HG02763 (cell line): ENCODE results near the gene CDH23.

Experiments
- ATAC-seq: cut with Tn5 transposase; IDR thresholded peaks from one replicate; pipeline ENCODE4 v1.9.1; 2021; ENCODE audit warnings: mild to moderate bottlenecking, moderate library complexity; ENCODE audit not compliant: unreplicated experiment

CDH23 gene

DNA sequence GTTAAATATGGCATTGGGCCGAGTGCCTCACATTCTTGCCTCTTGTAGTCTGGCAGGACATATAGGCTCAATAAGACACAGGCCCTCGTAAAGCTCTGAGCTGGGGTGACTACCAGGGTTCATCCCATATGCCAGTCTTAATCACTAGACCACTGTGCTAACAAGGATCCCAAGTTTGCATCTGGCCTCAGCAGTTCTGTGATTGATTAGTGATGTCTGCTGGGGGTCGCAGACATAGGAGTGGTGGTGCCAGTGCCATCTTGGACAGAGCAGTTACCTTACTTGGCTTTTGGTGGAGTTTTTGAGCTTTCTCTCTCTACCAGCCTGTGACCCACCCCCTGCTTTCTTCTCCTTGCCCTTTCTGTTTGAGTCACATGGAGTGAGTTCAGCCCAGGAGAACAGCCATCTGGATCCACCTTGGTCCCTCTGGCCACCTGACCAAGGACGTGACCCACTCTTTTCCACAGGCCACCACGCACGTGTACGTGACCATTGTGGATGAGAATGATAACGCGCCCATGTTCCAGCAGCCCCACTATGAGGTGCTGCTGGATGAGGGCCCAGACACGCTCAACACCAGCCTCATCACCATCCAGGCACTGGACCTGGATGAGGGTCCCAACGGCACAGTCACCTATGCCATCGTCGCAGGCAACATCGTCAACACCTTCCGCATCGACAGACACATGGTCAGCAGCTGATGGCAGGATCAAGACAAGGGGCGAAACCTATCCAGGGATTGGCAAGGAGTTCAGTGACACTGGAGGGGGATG is 380.7 kb downstream of the CDH23 start:
- ATAC-seq = no peak

- ATAC-seq = no peak
These were observed 381.5 kb downstream of the CDH23 start for GRCh38 chr10:71778071-71778825.

GRCh38 chr10:71779641-71780040 is 382.9 kb downstream of the CDH23 start:
- ATAC-seq = no peak

DNA sequence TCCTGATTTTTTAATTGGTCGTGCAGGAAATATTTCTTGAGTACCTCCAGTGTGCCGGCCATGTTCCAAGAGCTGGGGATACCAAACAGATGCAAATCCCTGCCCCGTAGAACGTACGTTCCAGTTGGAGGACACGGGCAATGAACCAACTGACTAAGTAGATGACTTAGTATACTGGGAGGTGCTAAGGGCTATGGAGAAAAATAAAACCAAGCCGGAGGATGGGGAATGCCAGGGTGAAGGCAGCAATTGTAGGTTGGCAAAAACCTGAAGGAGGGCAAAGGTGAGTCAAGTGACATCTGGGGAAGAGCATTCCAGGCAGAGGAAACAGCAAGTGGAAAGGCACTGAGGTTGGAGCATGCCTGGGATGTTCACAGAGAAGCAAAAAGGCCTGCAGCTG is 383.4 kb downstream of the CDH23 start:
- no peak for ATAC-seq

DNA sequence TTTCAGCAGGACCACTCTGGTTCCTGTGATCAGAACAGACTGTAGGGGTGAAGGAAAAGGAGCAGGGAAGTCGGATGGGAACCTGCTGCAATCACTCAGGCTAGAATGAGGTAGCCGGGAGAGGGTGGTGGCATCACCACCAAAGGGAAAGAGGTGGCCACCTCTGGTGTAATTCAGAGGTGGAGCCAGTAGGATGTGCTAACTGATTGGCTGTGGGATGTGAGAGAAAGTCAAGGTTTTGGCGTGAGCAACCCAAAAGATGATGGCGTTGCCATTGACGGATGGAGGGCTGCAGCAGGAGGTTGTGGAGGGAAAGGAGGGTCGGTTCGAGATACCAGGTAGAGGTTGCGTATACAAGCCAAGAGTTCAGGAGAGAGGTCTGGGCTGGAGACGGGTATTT is 384.0 kb downstream of the CDH23 start:
- no peak for ATAC-seq

- no peak for ATAC-seq
These were observed 385.6 kb downstream of the CDH23 start for GRCh38 chr10:71782221-71782916.

GRCh38 chr10:71782917-71783490 is 386.3 kb downstream of the CDH23 start:
- ATAC-seq = no peak

GRCh38 chr10:71783917-71784678 is 387.4 kb downstream of the CDH23 start:
- no peak for ATAC-seq

DNA sequence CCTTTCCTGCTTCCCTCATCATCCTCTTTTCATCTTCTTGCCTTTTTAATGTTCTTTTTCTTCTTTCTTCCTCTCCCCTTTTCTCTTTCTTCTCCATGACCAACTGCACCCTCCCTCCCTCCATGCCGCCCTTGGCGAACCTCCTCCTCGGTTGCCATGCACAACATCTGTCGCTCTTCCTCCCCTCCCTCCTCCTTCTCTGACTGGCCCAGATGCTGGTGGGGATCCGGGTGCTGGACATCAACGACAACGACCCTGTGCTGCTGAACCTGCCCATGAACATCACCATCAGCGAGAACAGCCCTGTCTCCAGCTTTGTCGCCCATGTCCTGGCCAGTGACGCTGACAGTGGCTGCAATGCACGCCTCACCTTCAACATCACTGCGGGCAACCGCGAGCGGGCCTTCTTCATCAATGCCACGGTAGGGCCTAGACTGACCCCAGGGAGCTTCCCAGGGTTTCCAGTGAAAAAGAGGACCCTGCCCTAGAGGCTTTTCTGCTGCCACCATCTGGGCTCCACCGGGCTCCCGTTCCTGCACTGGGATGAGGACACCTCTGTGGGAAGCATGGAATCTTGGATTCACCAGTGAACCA is 388.1 kb downstream of the CDH23 start:
- no peak for ATAC-seq

DNA sequence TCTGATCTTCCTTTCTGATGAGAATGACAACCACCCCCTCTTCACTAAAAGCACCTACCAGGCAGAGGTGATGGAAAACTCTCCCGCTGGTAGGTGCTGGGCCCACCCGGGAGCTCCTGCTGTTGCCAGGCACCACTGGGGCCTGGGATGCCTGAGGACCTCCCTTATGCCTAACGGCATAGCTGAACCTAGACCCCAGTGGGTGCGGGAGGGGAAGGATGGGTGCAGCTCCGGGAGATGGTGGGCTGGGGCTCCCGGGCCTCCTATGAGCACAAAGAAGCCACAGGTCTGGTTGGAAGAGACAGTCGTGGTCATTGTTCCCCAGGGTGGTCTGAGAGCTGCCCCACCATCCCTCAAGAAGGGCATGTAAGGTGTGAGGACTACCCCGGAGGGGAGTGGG is 392.2 kb downstream of the CDH23 start:
- ATAC-seq = no peak

GRCh38 chr10:71789871-71790270 is 393.2 kb downstream of the CDH23 start:
- ATAC-seq = no peak

DNA sequence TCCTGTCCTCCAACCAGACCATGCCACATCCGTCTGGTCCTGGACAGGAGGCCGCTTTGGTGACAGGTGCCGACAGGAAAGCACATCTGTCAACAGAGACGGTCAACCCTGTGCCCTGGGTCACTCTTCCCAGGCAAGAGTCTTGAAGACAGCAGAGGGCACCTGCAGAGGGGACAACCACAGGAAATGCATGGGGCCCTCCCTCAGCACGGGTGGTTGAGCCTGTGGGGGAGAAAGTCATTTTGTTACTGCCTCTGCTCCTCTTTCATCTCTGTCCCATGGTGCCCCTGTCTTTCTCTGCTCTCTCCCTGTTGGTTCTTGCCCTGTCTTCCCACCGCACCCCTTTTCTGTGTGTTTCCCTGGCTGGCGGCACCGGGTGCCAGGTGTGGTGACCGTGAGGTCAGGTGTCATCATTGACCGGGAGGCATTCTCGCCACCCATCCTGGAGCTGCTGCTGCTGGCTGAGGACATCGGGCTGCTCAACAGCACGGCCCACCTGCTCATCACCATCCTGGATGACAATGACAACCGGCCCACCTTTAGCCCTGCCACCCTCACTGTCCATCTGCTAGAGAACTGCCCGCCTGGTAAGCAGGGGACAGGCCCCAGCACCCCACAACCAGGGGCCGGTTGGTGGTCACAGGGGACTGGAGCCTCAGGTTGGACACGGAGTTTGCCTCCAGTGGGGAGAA is 394.2 kb downstream of the CDH23 start:
- no peak for ATAC-seq

DNA sequence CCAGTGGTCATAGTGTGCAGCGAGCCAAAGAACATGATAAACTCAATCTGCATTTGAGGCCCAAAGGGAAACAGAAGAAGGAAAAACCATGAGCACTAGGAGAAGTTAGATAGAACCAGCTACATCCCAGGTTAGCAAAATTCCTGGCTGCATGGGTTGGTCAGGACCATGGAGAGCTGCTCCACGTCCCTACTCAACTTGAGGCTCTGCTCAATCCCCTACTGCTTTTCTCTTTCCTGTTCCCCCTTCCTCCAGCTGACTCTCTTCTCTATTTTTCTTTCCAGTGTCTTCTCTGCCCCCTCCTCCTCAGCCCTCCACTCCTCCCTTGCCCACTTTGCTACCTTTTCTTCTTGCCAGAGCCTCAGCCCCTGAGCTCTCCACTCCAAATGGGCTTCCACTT is 398.5 kb downstream of the CDH23 start:
- ATAC-seq = no peak

GRCh38 chr10:71796749-71797405 is 400.2 kb downstream of the CDH23 start:
- no peak for ATAC-seq

DNA sequence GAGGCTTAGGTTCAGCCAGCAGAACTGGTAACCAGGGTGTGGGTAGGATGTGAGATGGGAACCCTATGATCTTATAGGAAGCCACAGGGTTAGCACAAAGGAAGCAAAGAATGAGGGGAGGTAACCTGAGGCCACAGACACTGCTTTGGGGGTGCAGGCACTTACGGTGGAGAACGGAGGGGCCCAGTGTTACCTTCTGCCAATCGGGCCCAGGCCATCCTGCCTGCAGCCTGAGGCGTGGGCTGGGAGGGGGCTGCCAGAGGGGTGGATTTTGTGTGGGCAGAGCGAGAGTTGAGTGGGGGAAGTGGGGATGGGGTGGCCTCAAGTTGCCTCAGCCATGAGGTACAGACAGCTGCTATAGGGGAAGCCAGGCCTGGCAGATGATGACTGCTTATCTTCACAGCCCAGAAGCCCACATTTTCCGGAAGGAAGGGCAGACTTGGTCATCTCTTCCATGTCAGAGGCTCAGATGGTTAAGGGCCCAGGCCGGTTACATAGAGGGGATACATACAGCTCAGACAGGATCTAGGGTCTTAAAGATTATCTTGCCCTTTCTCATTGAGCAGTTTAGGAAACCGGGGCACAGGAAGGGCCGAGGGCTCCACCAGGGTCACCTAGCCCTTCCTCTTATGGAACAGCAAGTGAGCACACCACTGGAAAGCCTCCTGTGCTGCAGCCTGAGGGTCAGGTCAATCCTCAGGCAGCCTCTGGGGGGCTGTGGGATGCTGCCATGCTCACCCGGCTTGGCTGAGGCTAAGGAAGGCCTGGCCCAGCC is 401.0 kb downstream of the CDH23 start:
- no peak for ATAC-seq

DNA sequence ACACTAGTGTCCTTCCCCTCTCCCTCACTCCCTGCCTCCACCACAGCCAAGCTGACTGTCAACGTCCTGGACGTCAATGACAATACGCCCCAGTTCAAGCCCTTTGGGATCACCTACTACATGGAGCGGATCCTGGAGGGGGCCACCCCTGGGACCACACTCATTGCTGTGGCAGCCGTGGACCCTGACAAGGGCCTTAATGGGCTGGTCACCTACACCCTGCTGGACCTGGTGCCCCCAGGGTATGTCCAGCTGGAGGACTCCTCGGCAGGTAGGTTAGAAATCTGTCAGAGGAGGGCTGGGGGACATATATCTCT is 401.5 kb downstream of the CDH23 start:
- ATAC-seq = no peak

DNA sequence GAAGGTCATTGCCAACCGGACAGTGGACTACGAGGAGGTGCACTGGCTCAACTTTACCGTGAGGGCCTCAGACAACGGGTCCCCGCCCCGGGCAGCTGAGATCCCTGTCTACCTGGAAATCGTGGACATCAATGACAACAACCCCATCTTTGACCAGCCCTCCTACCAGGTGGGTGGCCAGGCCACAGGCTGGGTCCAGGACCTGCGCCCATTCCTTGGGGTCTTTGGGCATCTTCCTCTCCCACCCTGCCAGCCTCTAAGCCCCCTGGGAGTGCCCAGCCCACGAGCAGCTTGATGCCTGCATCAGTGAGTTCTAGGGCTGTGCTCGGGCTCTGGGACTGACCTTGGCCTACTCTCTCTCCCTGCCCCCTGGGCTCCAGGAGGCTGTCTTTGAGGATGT is 402.4 kb downstream of the CDH23 start:
- ATAC-seq = no peak

GRCh38 chr10:71799608-71800453 is 403.1 kb downstream of the CDH23 start:
- ATAC-seq = no peak
